Measurements from ENCODE around the gene PIGZ.

The PIGZ gene

GRCh38 chr3:196915375-196915774 is 53.3 kb downstream of the PIGZ start:
- no peak for DNase-seq (ENCODE audit: low read depth in 2 of 2)

- DNase-seq (ENCODE audit: low read depth in 2 of 2) = no peak
Measured at GRCh38 chr3:196914866-196915265, 53.8 kb downstream of the PIGZ start.

GRCh38 chr3:196903740-196904139 is 64.9 kb downstream of the PIGZ start:
- no peak for DNase-seq (ENCODE audit: low read depth in 2 of 2)

- no peak for DNase-seq (ENCODE audit: low read depth in 2 of 2)
Measured at GRCh38 chr3:196902296-196902695, 66.3 kb downstream of the PIGZ start.

GRCh38 chr3:196901768-196902167 is 66.9 kb downstream of the PIGZ start:
- no peak for DNase-seq (ENCODE audit: low read depth in 2 of 2)

Data from stimulated activated CD8-positive, alpha-beta memory T cell treated with anti-CD3 and anti-CD28 coated beads, Interleukin-2, amount 100 ng/mL, for 1 hour (primary cell).